HG02938 (cell line): ENCODE data around the gene SLAMF9.

Experiments used
- ATAC-seq: cut with Tn5 transposase; IDR thresholded peaks from one replicate; pipeline ENCODE4 v1.9.1; 2021; ENCODE audit warnings: mild to moderate bottlenecking, moderate library complexity; ENCODE audit not compliant: unreplicated experiment

The SLAMF9 gene

GRCh38 chr1:159922511-159923202 is 31.4 kb downstream of the SLAMF9 start:
- ATAC-seq, result no peak

- no peak for ATAC-seq
Measured at GRCh38 chr1:159921700-159922504, 32.1 kb downstream of the SLAMF9 start.

- ATAC-seq, result peak; percentile 14
Measured at GRCh38 chr1:159921251-159921650, 32.8 kb downstream of the SLAMF9 start.

- no peak for ATAC-seq
Measured at GRCh38 chr1:159920651-159921050, 33.4 kb downstream of the SLAMF9 start.

GRCh38 chr1:159920202-159920601 is 33.8 kb downstream of the SLAMF9 start:
- no peak for ATAC-seq

GRCh38 chr1:159919236-159919865 is 34.7 kb downstream of the SLAMF9 start:
- no peak for ATAC-seq

- no peak for ATAC-seq
Measured at GRCh38 chr1:159918352-159919200, 35.5 kb downstream of the SLAMF9 start.

- ATAC-seq, result no peak
Measured at GRCh38 chr1:159917533-159918351, 36.3 kb downstream of the SLAMF9 start.

GRCh38 chr1:159916242-159917051 is 37.6 kb downstream of the SLAMF9 start:
- no peak for ATAC-seq

GRCh38 chr1:159915571-159916241 is 38.3 kb downstream of the SLAMF9 start:
- no peak for ATAC-seq

GRCh38 chr1:159914252-159915018 is 39.6 kb downstream of the SLAMF9 start:
- no peak for ATAC-seq

GRCh38 chr1:159913451-159914192 is 40.4 kb downstream of the SLAMF9 start:
- ATAC-seq, result no peak

GRCh38 chr1:159911326-159912070 is 42.5 kb downstream of the SLAMF9 start:
- ATAC-seq, result no peak

- no peak for ATAC-seq
Measured at GRCh38 chr1:159908031-159908940, 45.8 kb downstream of the SLAMF9 start.

- ATAC-seq, result no peak
Measured at GRCh38 chr1:159906960-159907359, 47.1 kb downstream of the SLAMF9 start.
